ENCODE measurements around the gene CD160. TPM values are rescaled to one million over a fixed set of nuclear protein-coding genes. Genes with fewer than 3 reads are reported as not detected.

The CD160 gene
- total and polyA plus RNA-seq, 2 experiments from 2014 or later = 0.06 TPM; not detected in 1

DNA sequence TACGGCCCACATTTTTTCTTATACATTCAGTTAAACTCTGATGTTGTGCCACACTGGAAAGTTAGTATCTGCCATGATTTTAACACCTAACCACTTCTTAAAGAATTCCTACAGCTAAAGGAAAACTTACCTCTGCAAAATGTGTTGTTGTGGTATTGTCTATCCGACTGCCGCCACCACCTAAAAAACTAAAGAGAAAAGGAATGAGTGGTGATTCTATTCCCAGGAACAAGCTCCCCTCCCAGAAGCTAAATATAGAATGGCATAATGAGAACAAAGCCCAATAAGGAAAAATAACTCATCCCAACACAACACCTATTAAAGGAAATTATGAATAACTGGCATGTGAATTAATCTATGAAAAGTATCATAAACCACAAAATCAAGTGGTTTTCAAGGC lies 65.1 kb downstream of the CD160 start:
- Histone ChIP-seq H3K79me2 (replicated peaks; ENCODE audit: insufficient read depth) (peaks cover 4% of the 10 kb centered on the region; the same call in 1 of the 2 replicates), H3F3A (replicated peaks; ENCODE audit: low read depth) (no peaks in the 10 kb centered on the region), H3K27me3 (ENCODE audit: insufficient read depth) (no peaks in the 10 kb centered on the region), H2AFZ (no peak overlapping the region), H4K20me1 (replicated peaks; ENCODE audit: insufficient read depth) (no peaks in the 10 kb centered on the region), H3K36me3 (ENCODE audit: insufficient read depth) (peaks cover 4% of the 10 kb centered on the region; the same call in 1 of the 2 replicates), H3K4me2 (no peak overlapping the region), H3K9me2 (ENCODE audit: insufficient read depth) (no peaks in the 10 kb centered on the region), H3K4me3 (no peak overlapping the region), H3K27ac (ENCODE audit: low read depth) (no peak overlapping the region), H3K4me1 (ENCODE audit: insufficient read depth) (no peaks in the 10 kb centered on the region)
- H3K9me3 Mint-ChIP-seq = no peaks in the 10 kb centered on the region
- H3K36me3 Mint-ChIP-seq (ENCODE audit: low read depth) = peaks cover 4% of the 10 kb centered on the region; the same call in 2 of the 3 replicates
- no peaks in the 10 kb centered on the region for H3K27me3 Mint-ChIP-seq (ENCODE audit: insufficient read depth, low read depth, poor library complexity)
- H3K4me3 Mint-ChIP-seq = no peak overlapping the region
- no peak overlapping the region for H3K27ac Mint-ChIP-seq
- H3K4me1 Mint-ChIP-seq = no peaks in the 10 kb centered on the region
- TF ChIP-seq NANOG (IDR thresholded peaks at IDR 0.05; ENCODE audit: borderline replicate concordance) (no peak), EZH2phosphoT487 (IDR thresholded peaks at IDR 0.05; ENCODE audit: unreplicated experiment) (no peak), EZH2 (IDR thresholded peaks at IDR 0.05; ENCODE audit: low read depth, unreplicated experiment) (no peak), STAT1 (IDR thresholded peaks at IDR 0.05; ENCODE audit: unreplicated experiment) (no peak), ZNF462 (CRISPR knock-in tag; IDR thresholded peaks at IDR 0.05) (no peak), ETS1 (IDR thresholded peaks at IDR 0.05) (no peak), ZNF331 (CRISPR knock-in tag; IDR thresholded peaks at IDR 0.05; ENCODE audit: low read depth) (no peak), JUNB (IDR thresholded peaks at IDR 0.05; ENCODE audit: unreplicated experiment) (no peak), POLR2AphosphoS5 (IDR thresholded peaks at IDR 0.05; ENCODE audit: low read depth) (no peak), CREB1 (CRISPR knock-in tag; IDR thresholded peaks at IDR 0.05; ENCODE audit: low read depth) (no peak), ZNF114 (CRISPR knock-in tag; IDR thresholded peaks at IDR 0.05) (no peak)
- TF ChIP-seq, protein P1, sequence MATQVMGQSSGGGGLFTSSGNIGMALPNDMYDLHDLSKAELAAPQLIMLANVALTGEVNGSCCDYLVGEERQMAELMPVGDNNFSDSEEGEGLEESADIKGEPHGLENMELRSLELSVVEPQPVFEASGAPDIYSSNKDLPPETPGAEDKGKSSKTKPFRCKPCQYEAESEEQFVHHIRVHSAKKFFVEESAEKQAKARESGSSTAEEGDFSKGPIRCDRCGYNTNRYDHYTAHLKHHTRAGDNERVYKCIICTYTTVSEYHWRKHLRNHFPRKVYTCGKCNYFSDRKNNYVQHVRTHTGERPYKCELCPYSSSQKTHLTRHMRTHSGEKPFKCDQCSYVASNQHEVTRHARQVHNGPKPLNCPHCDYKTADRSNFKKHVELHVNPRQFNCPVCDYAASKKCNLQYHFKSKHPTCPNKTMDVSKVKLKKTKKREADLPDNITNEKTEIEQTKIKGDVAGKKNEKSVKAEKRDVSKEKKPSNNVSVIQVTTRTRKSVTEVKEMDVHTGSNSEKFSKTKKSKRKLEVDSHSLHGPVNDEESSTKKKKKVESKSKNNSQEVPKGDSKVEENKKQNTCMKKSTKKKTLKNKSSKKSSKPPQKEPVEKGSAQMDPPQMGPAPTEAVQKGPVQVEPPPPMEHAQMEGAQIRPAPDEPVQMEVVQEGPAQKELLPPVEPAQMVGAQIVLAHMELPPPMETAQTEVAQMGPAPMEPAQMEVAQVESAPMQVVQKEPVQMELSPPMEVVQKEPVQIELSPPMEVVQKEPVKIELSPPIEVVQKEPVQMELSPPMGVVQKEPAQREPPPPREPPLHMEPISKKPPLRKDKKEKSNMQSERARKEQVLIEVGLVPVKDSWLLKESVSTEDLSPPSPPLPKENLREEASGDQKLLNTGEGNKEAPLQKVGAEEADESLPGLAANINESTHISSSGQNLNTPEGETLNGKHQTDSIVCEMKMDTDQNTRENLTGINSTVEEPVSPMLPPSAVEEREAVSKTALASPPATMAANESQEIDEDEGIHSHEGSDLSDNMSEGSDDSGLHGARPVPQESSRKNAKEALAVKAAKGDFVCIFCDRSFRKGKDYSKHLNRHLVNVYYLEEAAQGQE (IDR thresholded peaks at IDR 0.05; ENCODE audit: unreplicated experiment) = no peak
- TF ChIP-seq, protein P2, sequence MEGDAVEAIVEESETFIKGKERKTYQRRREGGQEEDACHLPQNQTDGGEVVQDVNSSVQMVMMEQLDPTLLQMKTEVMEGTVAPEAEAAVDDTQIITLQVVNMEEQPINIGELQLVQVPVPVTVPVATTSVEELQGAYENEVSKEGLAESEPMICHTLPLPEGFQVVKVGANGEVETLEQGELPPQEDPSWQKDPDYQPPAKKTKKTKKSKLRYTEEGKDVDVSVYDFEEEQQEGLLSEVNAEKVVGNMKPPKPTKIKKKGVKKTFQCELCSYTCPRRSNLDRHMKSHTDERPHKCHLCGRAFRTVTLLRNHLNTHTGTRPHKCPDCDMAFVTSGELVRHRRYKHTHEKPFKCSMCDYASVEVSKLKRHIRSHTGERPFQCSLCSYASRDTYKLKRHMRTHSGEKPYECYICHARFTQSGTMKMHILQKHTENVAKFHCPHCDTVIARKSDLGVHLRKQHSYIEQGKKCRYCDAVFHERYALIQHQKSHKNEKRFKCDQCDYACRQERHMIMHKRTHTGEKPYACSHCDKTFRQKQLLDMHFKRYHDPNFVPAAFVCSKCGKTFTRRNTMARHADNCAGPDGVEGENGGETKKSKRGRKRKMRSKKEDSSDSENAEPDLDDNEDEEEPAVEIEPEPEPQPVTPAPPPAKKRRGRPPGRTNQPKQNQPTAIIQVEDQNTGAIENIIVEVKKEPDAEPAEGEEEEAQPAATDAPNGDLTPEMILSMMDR (conservative IDR thresholded peaks at IDR 0.05; ENCODE audit: low read depth in 2 of 2) = no peak
- DNase-seq (ENCODE audit: low spot score) (no peak), ATAC-seq (no peak)
